HG02973 (cell line): Measurements from ENCODE around the gene CNTNAP2.

Experiments used
- ATAC-seq: cut with Tn5 transposase; IDR thresholded peaks from one replicate; pipeline ENCODE4 v1.9.1; 2021; ENCODE audit warnings: moderate library complexity; ENCODE audit not compliant: unreplicated experiment

CNTNAP2 gene

GRCh38 chr7:147978201-147978600 lies 1861.6 kb downstream of the CNTNAP2 start:
- ATAC-seq: no peak

- ATAC-seq: no peak
Measured at GRCh38 chr7:147978651-147979050, 1862.0 kb downstream of the CNTNAP2 start.

DNA sequence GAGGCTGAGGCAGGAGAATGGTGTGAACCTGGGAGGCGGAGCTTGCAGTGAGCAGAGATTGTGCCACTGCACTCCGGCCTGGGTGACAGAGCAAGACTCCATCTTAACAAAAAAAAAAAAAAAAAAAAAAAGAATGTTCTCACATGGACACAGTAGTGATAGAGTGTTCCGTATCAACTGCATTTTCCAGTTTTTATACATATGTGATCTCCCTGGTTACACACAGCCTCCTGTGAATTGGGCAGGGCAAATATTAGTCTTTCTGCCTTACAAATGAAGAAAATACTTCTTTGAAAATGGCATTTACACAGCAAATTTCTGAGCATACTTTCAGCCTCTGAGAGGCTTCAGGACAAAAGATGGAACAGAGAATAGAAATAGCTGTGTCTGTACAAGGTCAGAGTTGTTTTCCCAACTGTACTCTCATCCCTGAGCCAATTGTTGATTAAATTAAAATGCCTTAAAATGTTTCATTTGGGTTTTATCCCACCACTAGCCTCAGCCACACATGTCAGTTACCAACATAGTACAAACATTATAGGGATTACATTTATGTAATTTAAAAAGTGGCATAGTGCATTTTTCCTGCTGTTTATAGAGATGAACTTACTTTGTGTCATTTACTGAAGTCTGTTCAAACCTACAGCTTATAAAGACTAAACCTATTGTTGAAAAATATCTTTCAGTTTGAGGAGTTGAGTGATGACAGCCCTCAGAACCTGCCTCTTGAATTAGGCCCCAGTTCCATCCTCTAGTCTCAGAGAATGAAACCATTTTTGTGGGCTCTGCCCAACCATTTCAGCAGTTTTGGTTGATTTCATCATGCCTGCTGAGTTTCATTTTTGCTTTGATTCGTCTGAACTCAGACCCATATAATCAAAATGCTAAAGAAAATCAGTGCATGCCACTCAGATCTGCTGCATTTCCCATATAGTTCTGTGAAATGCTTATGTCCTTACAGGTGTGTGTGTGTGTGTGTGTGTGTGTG lies 1864.5 kb downstream of the CNTNAP2 start:
- ATAC-seq: peak; percentile 89

- ATAC-seq: no peak
Measured at GRCh38 chr7:147982307-147982706, 1865.7 kb downstream of the CNTNAP2 start.

- ATAC-seq: no peak
Measured at GRCh38 chr7:147984265-147984664, 1867.7 kb downstream of the CNTNAP2 start.

DNA sequence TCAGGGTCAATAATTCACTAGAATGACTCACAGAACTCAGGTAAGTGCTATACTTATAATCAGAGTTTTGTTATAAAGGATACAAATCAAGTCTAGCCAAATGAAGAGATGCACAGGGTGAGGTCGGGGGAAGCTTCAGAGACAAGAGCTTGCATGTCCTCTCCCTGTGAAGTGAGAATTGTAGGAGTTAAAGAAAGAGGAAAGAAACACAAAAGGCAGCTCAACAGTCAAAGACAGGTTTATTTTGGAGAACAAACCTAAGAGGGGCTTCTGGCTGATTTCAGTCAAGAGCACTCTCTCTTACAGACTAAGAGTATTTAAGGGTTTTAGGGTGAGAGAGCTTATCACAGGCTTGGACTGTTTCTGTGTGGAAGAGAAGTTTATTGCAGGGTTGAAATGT lies 1873.5 kb downstream of the CNTNAP2 start:
- no peak for ATAC-seq

- ATAC-seq: no peak
Measured at GRCh38 chr7:147990942-147991341, 1874.3 kb downstream of the CNTNAP2 start.

- ATAC-seq: no peak
Measured at GRCh38 chr7:147992698-147993097, 1876.1 kb downstream of the CNTNAP2 start.

GRCh38 chr7:147997636-147998035 lies 1881.0 kb downstream of the CNTNAP2 start:
- ATAC-seq: no peak

- ATAC-seq: no peak
Measured at GRCh38 chr7:147999962-148000361, 1883.4 kb downstream of the CNTNAP2 start.

DNA sequence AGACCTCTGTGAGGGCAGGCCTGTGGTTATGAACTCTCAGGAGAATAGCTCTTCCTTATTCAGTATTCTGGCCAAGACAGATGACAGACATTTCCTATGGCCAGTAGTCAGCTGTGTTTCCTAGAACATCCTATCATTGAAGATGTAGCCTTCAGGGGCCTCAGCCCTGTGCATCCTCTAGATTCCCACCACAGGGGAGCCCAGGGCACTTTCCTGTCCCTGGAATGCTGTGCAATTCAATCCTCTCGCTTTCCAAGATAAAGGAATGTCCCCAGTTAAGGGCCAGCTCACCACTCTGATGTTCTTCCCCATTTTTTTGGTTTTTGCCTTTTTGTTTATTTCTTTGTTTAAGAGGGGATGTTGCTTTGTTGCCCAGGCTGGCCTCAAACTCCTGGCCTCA lies 1895.2 kb downstream of the CNTNAP2 start:
- no peak for ATAC-seq

- ATAC-seq: no peak
Measured at GRCh38 chr7:148014001-148014400, 1897.4 kb downstream of the CNTNAP2 start.

DNA sequence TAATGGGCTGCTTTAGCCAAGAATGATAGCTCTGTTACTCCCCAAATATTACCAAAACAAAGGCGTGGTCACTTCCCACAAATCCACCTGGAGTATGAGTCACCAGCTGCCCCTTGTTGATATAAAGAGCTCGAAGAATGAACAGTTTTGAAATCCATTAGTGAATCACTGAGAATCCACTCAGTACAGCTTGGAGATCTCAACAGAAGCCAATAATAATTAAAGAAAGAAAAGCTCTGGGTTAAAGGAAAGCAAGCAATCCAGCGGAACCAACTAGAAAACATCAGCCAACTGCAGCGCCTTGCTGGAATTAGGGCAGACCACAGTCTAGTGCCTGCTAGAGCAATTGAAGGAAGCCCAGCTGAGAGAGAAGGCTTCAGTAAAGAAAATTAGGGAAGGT lies 1897.9 kb downstream of the CNTNAP2 start:
- ATAC-seq: no peak

- ATAC-seq: no peak
Measured at GRCh38 chr7:148017126-148017525, 1900.5 kb downstream of the CNTNAP2 start.

DNA sequence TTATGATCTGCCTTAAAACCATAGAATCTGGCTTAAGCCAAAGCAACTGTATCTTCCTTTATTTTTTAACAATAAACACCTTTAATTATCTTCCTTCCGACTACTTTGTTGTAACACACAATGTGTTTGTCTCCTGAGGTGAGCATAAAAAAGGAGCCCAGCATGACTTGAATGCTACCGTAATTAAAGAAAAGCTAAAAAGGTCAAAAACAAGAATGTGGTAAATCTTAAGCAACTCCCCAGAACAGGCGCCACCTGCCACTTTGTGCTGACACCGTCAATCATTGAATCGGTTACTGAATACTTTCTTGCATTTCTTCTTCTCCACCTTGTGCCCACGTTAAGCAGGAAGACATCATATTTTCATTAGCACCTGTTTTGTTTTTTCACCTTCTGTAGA lies 1904.1 kb downstream of the CNTNAP2 start:
- no peak for ATAC-seq

DNA sequence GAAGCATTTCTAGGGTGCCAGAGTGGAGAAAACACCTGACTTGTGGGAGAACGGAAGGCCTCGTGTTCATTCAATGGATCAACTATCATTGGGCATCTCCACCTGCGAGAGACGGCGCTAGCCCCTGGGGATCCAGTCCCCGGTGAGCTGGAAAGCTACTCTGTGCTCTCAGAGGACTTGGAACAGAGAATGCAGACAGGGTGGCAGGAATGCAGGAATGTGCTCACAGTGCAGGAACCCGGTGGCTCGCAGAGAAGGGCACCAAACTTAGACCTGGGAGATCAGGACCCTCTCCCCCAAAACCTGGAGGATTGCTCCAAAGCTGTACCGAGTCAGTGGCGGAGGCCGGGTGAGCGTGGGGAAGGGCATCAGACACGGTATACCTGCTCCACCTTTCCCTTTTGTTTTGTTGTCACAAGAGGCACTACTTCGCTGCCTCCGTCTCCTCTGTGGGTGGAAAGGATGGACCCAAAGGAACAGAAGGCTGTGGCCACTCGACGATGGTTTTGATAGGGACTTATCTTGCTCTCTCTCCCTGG lies 1905.0 kb downstream of the CNTNAP2 start:
- no peak for ATAC-seq

DNA sequence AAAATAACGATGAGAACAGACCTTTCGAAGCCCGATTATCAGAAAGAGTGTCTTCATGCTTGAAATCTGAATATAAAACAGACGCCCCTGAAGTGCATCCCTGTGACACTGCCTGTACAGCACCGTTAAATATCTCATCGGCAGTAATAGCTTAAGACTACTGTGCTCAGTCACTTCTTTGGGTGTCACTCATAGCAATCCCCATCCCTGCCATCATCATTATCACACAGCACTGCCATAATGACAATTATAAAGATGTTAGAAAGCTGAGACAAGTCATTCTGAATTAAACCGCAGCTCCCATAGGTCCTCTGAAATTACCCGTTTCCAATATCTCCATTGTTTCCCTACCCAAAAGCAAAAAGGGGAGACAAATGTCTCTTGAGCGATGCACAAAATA lies 1906.2 kb downstream of the CNTNAP2 start:
- ATAC-seq: no peak

DNA sequence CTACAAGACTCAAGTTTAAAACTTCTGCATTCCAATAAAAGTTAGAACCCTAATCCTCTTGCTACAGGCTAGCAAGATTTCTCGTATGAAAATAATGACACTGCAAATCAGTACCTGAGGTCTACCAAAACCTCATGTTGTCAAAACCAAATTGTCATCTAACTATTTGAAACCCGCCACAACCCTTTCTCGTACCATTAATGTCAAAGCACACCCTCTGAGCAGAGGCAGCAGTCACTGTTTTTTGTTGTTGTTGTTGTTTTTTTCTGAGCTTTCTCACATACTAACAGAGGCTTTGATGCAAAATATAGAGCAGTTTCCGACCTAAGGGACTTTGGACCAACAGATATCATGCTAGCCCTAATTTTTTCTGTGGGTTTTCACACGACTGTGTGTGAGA lies 1910.1 kb downstream of the CNTNAP2 start:
- no peak for ATAC-seq

GRCh38 chr7:148028165-148028564 lies 1911.6 kb downstream of the CNTNAP2 start:
- no peak for ATAC-seq

GRCh38 chr7:148031019-148031418 lies 1914.4 kb downstream of the CNTNAP2 start:
- ATAC-seq: no peak

DNA sequence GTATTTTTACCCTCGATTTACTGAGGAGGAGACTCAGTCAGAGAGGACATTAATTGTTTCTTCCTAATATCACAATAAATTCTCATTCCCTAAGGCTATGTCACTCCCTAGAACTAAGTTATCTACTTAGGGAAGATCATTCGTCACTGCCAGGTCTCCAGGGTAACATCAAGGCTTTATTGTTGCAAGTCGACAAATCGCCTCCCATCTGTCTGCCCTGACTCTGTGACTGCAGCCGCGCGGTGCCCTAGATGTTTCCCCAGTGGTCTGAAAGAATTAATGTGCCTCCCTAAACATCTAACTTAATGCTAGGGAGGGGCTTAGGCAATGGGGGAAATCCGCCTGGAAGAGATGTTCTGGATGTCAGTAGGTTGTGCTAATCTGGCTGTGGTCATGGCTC lies 1915.2 kb downstream of the CNTNAP2 start:
- no peak for ATAC-seq

GRCh38 chr7:148035950-148036349 lies 1919.3 kb downstream of the CNTNAP2 start:
- no peak for ATAC-seq
